Ovary (tissue), 3 donors: Measurements from ENCODE around the gene KATNA1.

Experiments
- CTCF ChIP-seq, 3 donors: fragments of 450-650 bp in 2 of 3; fragments of 200-600 bp in 1 of 3; IDR thresholded peaks; one replicate each; pipeline versions ENCODE4 v1.5.1 to v1.8.0; 2016 to 2022; ENCODE audit warnings: antibody characterized with exemption in 3 of 3, mild to moderate bottlenecking in 1 of 3
- EP300 ChIP-seq: sonication (generic); formaldehyde crosslinking; IDR thresholded peaks from one replicate; pipeline ENCODE4 v1.6.1; 2017; ENCODE audit warnings: antibody characterized with exemption
- donor health status: DM: no; HTN: no; CAD: no.

DNA sequence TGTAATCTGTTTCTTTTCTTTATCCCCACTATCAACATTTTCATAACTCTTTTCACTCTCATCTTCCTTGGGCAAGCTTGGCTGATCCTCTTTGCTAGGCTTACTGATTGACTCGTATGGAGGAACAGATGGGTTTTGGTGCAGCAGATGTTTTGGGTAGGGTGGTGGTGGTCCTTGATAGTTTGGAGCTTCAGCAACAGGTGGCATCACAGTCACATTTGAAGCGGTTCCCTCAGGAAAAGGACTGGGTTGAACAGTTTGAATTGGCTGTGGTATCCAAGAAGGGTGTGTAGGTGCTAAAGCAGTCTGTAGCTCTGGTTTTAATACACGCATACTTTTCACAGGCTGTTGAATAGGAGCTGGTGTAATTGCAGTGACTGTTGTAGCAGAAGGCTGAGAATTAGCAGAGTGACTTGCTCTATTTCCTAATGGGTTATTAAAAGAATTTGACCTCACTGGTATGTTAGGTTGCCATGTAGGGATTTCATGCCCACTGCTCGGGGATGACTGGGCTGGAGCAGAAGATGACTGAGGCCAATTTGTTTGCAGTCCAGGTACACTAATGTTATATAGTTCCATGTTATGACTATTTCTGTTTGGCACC, 34.8 kb upstream of the KATNA1 start:
- TF ChIP-seq CTCF (IDR thresholded peaks at IDR 0.05) (no peak), EP300 (no peak)
